ENCODE measurements around the gene BIN1.

Gene BIN1

GRCh38 chr2:127061375-127062273 is 45.3 kb downstream of the BIN1 start:
- DNase-seq (ENCODE audit: low read depth in 1 of 2, low spot score in 1 of 2), result no peak

- DNase-seq (ENCODE audit: low read depth in 1 of 2, low spot score in 1 of 2), result no peak
Measured at GRCh38 chr2:127060264-127060945, 46.5 kb downstream of the BIN1 start.

GRCh38 chr2:127059559-127059958 is 47.4 kb downstream of the BIN1 start:
- DNase-seq (ENCODE audit: low read depth in 1 of 2, low spot score in 1 of 2), result no peak

- DNase-seq (ENCODE audit: low read depth in 1 of 2, low spot score in 1 of 2), result no peak
Measured at GRCh38 chr2:127058954-127059252, 48.1 kb downstream of the BIN1 start.

GRCh38 chr2:127058246-127058953 is 48.6 kb downstream of the BIN1 start:
- DNase-seq (ENCODE audit: low read depth in 1 of 2, low spot score in 1 of 2), result no peak

GRCh38 chr2:127057371-127058245 is 49.3 kb downstream of the BIN1 start:
- DNase-seq (ENCODE audit: low read depth in 1 of 2, low spot score in 1 of 2), result no peak

GRCh38 chr2:127056631-127057370 is 50.2 kb downstream of the BIN1 start:
- no peak for DNase-seq (ENCODE audit: low read depth in 1 of 2, low spot score in 1 of 2)

- no peak for DNase-seq (ENCODE audit: low read depth in 1 of 2, low spot score in 1 of 2)
Measured at GRCh38 chr2:127056086-127056485, 50.9 kb downstream of the BIN1 start.

GRCh38 chr2:127055786-127056076 is 51.2 kb downstream of the BIN1 start:
- no peak for DNase-seq (ENCODE audit: low read depth in 1 of 2, low spot score in 1 of 2)

GRCh38 chr2:127054996-127055785 is 51.8 kb downstream of the BIN1 start:
- no peak for DNase-seq (ENCODE audit: low read depth in 1 of 2, low spot score in 1 of 2)

GRCh38 chr2:127054604-127054930 is 52.4 kb downstream of the BIN1 start:
- no peak for DNase-seq (ENCODE audit: low read depth in 1 of 2, low spot score in 1 of 2)

- no peak for DNase-seq (ENCODE audit: low read depth in 1 of 2, low spot score in 1 of 2)
Measured at GRCh38 chr2:127053731-127054603, 53.0 kb downstream of the BIN1 start.

- no peak for DNase-seq (ENCODE audit: low read depth in 1 of 2, low spot score in 1 of 2)
Measured at GRCh38 chr2:127052771-127053691, 53.9 kb downstream of the BIN1 start.

GRCh38 chr2:127052057-127052770 is 54.7 kb downstream of the BIN1 start:
- DNase-seq (ENCODE audit: low read depth in 1 of 2, low spot score in 1 of 2), result no peak

GRCh38 chr2:127051116-127052056 is 55.6 kb downstream of the BIN1 start:
- no peak for DNase-seq (ENCODE audit: low read depth in 1 of 2, low spot score in 1 of 2)

GRCh38 chr2:127050803-127051115 is 56.2 kb downstream of the BIN1 start:
- no peak for DNase-seq (ENCODE audit: low read depth in 1 of 2, low spot score in 1 of 2)

All from activated CD4-positive, alpha-beta T cell treated with anti-CD3 and anti-CD28 coated beads, Interleukin-2, amount 50 U/mL, for 24 hours (primary cell).